HepG2 (cell line): ENCODE measurements around the gene TFEB. TPM values are rescaled to one million over a fixed set of nuclear protein-coding genes. Genes with fewer than 3 reads are reported as not detected.

ENCODE experiments used
- ATAC-seq: fragments of 200-7000 bp; cut with Tn5 transposase; 3 replicates; pipeline ENCODE4 v1.9.1; 2020; ENCODE audit warnings: mild to moderate bottlenecking, moderate library complexity
- BruUV-seq: library from RNA; stranded (reverse); fragments of 400-500 nt; replicated peaks from 2 replicates; lab custom pipeline; 2021; lab: Mats Ljungman, UMichigan
- CTCF ChIA-PET: fragments of 300-600 bp; formaldehyde crosslinking; extraction: SDS; loops from one replicate; lab custom pipeline; 2021; ENCODE audit warnings: low total read pairs, inconsistent platforms, low intra/inter-chr PET ratio; lab: Yijun Ruan, JAX
- POLR2A ChIA-PET: fragments of 350-600 bp; sonication (Branson Sonifier 250); formaldehyde crosslinking; loops from one replicate; lab custom pipeline; 2020; ENCODE audit warnings: antibody characterized with exemption, inconsistent platforms; lab: Yijun Ruan, JAX
- DNase-seq: peaks from one replicate; pipeline ENCODE4 v3.0.0-alpha.2; 2015; ENCODE audit warnings: low spot score
- FAIRE-seq: peaks from 3 replicates; lab custom pipeline; 2011; peaks lifted over from hg19 to GRCh38; lab: Jason Lieb, UNC
- H2AFZ ChIP-seq: one replicate; pipeline ENCODE4 v1.6.1; 2011; ENCODE audit warnings: low read length, inconsistent platforms
- H3K27ac ChIP-seq: fragments of 300-600 bp; 3 replicates; pipeline ENCODE4 v1.8.0; 2011; ENCODE audit warnings: mixed run types, mild to moderate bottlenecking, mixed read lengths, low read length, inconsistent platforms; ENCODE audit not compliant: insufficient read depth; ENCODE audit errors: extremely low read length
- H3K27me3 ChIP-seq, 2 experiments: fragments of 200-600 bp in 1 of 2; 2 replicates in 1 of 2; 3 replicates in 1 of 2; pipeline versions ENCODE4 v1.6.0 to v1.8.0; 2011; ENCODE audit warnings: low read length in 2 of 2, mild to moderate bottlenecking in 2 of 2, moderate library complexity in 2 of 2, inconsistent platforms in 1 of 2; ENCODE audit not compliant: insufficient read depth in 2 of 2, control insufficient read depth in 1 of 2
- H3K36me3 ChIP-seq, 2 experiments: fragments of 200-600 bp in 1 of 2; replicated peaks in 1 of 2; 2 replicates in 1 of 2; 3 replicates in 1 of 2; pipeline versions ENCODE4 v1.5.1 to v1.8.0; 2011; ENCODE audit warnings: low read length in 2 of 2, inconsistent platforms in 1 of 2; ENCODE audit not compliant: insufficient read depth in 2 of 2, control insufficient read depth in 1 of 2
- H3K4me1 ChIP-seq: 2 replicates; pipeline ENCODE4 v1.5.1; 2012; ENCODE audit warnings: low read length, inconsistent platforms; ENCODE audit not compliant: insufficient read depth
- H3K4me2 ChIP-seq: 2 replicates; pipeline ENCODE4 v1.6.0; 2011; ENCODE audit warnings: low read depth, low read length, inconsistent platforms
- H3K4me3 ChIP-seq, 3 experiments: fragments of 200-600 bp in 1 of 3; sonication (generic), shearing (Covaris generic) in 1 of 3; replicated peaks in 1 of 3; 2 replicates each; pipeline ENCODE4 v1.5.1; 2011 to 2016; ENCODE audit warnings: low read length in 3 of 3, inconsistent platforms in 2 of 3, low read depth in 2 of 3, mild to moderate bottlenecking in 2 of 3, control low read depth in 1 of 3, mixed read lengths in 1 of 3; ENCODE audit not compliant: insufficient read depth in 1 of 3
- H3K79me2 ChIP-seq: one replicate; pipeline ENCODE4 v1.6.1; 2011; ENCODE audit warnings: low read length, inconsistent platforms; ENCODE audit not compliant: insufficient read depth
- H3K9ac ChIP-seq: 2 replicates; pipeline ENCODE4 v1.6.0; 2011; ENCODE audit warnings: mild to moderate bottlenecking, low read depth, low read length, inconsistent platforms; ENCODE audit not compliant: insufficient read depth
- H3K9me3 ChIP-seq: 2 replicates; pipeline ENCODE4 v1.5.1; 2012; ENCODE audit warnings: mild to moderate bottlenecking, low read length
- H4K20me1 ChIP-seq: 2 replicates; pipeline ENCODE4 v1.6.0; 2011; ENCODE audit warnings: inconsistent platforms, mild to moderate bottlenecking, low read length, moderate library complexity; ENCODE audit not compliant: insufficient read depth
- CREB1 ChIP-seq, 2 experiments: fragments of 450-650 bp in 1 of 2; IDR thresholded peaks; 2 replicates each; pipeline ENCODE4 v1.6.1; 2016 to 2017; ENCODE audit warnings: control low read depth in 1 of 2, mild to moderate bottlenecking in 1 of 2, missing compliant biosample characterization in 1 of 2, missing genetic modification characterization in 1 of 2
- CSRNP1 ChIP-seq: sonication (generic); formaldehyde crosslinking; IDR thresholded peaks from 2 replicates; pipeline ENCODE4 v1.8.1; 2023; ENCODE audit warnings: mild to moderate bottlenecking, missing genetic modification reagents
- HNRNPH1 ChIP-seq: fragments of 200-400 bp; formaldehyde crosslinking; optimal IDR thresholded peaks from 2 replicates; pipeline ENCODE3; 2017; ENCODE audit warnings: mild to moderate bottlenecking, low read depth, low read length
- HOXA3 ChIP-seq: sonication (generic); formaldehyde crosslinking; IDR thresholded peaks from 2 replicates; pipeline ENCODE4 v1.5.0; 2020; ENCODE audit warnings: missing genetic modification reagents
- RELA ChIP-seq: sonication (generic); formaldehyde crosslinking; IDR thresholded peaks from 2 replicates; pipeline ENCODE4 v1.4.0; 2020; ENCODE audit warnings: missing genetic modification reagents
- TEAD2 ChIP-seq: sonication (generic); formaldehyde crosslinking; IDR thresholded peaks from 2 replicates; pipeline ENCODE4 v1.9.0; 2021; ENCODE audit warnings: missing genetic modification reagents
- ZBED4 ChIP-seq: sonication (generic); formaldehyde crosslinking; IDR thresholded peaks from 2 replicates; pipeline ENCODE4 v1.4.0; 2020; ENCODE audit warnings: missing genetic modification reagents, borderline replicate concordance
- ZNF143 ChIP-seq: sonication (generic); formaldehyde crosslinking; IDR thresholded peaks from 2 replicates; pipeline ENCODE4 v1.4.0; 2020; ENCODE audit warnings: missing genetic modification reagents
- ZNF644 ChIP-seq: IDR thresholded peaks from 2 replicates; pipeline ENCODE4 v1.6.1; 2016; ENCODE audit warnings: low read depth
- ZSCAN30 ChIP-seq: sonication (generic); formaldehyde crosslinking; IDR thresholded peaks from 2 replicates; pipeline ENCODE4 v1.5.0; 2020; ENCODE audit warnings: mild to moderate bottlenecking, missing genetic modification reagents
- WGBS: methylation state at CpG from one replicate; pipeline ENCODE4 v1.1.6; 2017; ENCODE audit warnings: low lambda C conversion rate; 5-methylcytosine and 5-hydroxymethylcytosine counted together
- in situ Hi-C: cut with HindIII; loops from 2 replicates; pipeline ENCODE4 v1.10.0; 2017; ENCODE audit warnings: low pct_unique_long_range_greater_than_20kb; ENCODE audit not compliant: extremely low pct_ligation_motif_present
- intact Hi-C: fragments of 100-400 bp; cut with micrococcal nuclease; formaldehyde crosslinking; loops from one replicate; pipeline ENCODE4 v1.10.0; 2022; ENCODE audit not compliant: unreplicated experiment
- polyA plus RNA-seq, 8 experiments: library from polyadenylated mRNA; depleted of rRNA in 3 of 8; stranded (reverse) in 7 of 8; unstranded in 1 of 8; fragments of >200 nt; fragmentation: Illumina TruSeq in 4 of 8; extraction: Trizol in 4 of 8; gene quantifications; 2 replicates each; pipeline versions ENCODE4 v1.2.1 to v1.2.3, GENCODE V29; 2011 to 2016; ENCODE audit warnings: low read depth in 4 of 8, missing spikeins in 1 of 8, mixed read lengths in 1 of 8; ENCODE audit not compliant: insufficient read depth in 1 of 8
- total RNA-seq, 5 experiments: library from RNA; depleted of rRNA; stranded (reverse); fragments of >200 nt; fragmentation: Illumina TruSeq; extraction: Trizol; gene quantifications; 2 replicates each; pipeline ENCODE4 v1.2.3, GENCODE V29; 2016; ENCODE audit warnings: low read depth in 1 of 5

Gene TFEB
- total and polyA plus RNA-seq, 2 of the 13 experiments (the other 11 are each of a cell fraction or from before 2014, with no cell fraction given), result 13.3 to 18.7 TPM

- no peak overlapping the region for H2AFZ ChIP-seq
- ATAC-seq (no peak), DNase-seq (no peak), FAIRE-seq (no peak)
- H3K79me2 ChIP-seq, result no peaks in the 10 kb centered on the region
- no peak overlapping the region for H3K27ac ChIP-seq
- H3K4me3 ChIP-seq, result no peak overlapping the region
- intact Hi-C loops (no loop called here), in situ Hi-C loops (no loop called here)
- no TSS peak for BruUV-seq
- H3K27me3 ChIP-seq, result peaks cover 9 to 42% of the 10 kb centered on the region in 2 experiments; a peak in 4 of 5 replicates
- ChIA-PET POLR2A (no interaction called here), CTCF (no interaction called here)
- H3K9me3 ChIP-seq, result no peaks in the 10 kb centered on the region
- H4K20me1 ChIP-seq, result no peaks in the 10 kb centered on the region
- no peaks in the 10 kb centered on the region for H3K36me3 ChIP-seq
- no peaks in the 10 kb centered on the region for H3K4me1 ChIP-seq
- H3K9ac ChIP-seq, result no peak overlapping the region
- TF ChIP-seq RELA (no peak), ZSCAN30 (CRISPR knock-in tag) (no peak), HNRNPH1 (no peak), ZNF143 (CRISPR knock-in tag) (no peak)
- TF ChIP-seq, all 625 proteins: peak for 0
- H3K4me2 ChIP-seq, result no peak overlapping the region
- 29% methylated on average over 2 of the region's 2 CpGs for WGBS
These were observed 66.4 kb downstream of the TFEB start for GRCh38 chr6:41668968-41669367.

GRCh38 chr6:41667195-41667594 is 68.2 kb downstream of the TFEB start:
- in situ Hi-C loops, result no loop called here

More at GRCh38 chr6:41667195-41667594, 68.2 kb downstream of the TFEB start:
- intact Hi-C loops, result no loop called here
- no peak for TF ChIP-seq ZNF644 (CRISPR knock-in tag)
- no peak for TF ChIP-seq ZBED4 (CRISPR knock-in tag)
- no peak for TF ChIP-seq HOXA3 (CRISPR knock-in tag)
- TF ChIP-seq TEAD2 (CRISPR knock-in tag), result no peak
- 0 out of 2 replicates have a peak, but pooled peaks have one; percentile 9 for TF ChIP-seq CREB1 (IDR thresholded peaks at IDR 0.05)
- no peak for TF ChIP-seq CREB1 (CRISPR knock-in tag; IDR thresholded peaks at IDR 0.05)
- TF ChIP-seq CSRNP1 (CRISPR knock-in tag), result no peak
- H3K4me3 ChIP-seq, result no peak overlapping the region
- no peak overlapping the region for H3K9ac ChIP-seq
- ChIA-PET POLR2A (no interaction called here), CTCF (no interaction called here)
- no TSS peak for BruUV-seq
- no peak overlapping the region for H3K4me2 ChIP-seq
- FAIRE-seq, result no peak
- no peaks in the 10 kb centered on the region for H3K9me3 ChIP-seq
- no peaks in the 10 kb centered on the region for H3K4me1 ChIP-seq
- peaks cover 6 to 37% of the 10 kb centered on the region in 2 experiments; a peak in 4 of 5 replicates for H3K27me3 ChIP-seq
- no peak for DNase-seq
- no peak overlapping the region for H2AFZ ChIP-seq
- H3K27ac ChIP-seq, result no peak overlapping the region
- H3K79me2 ChIP-seq, result no peaks in the 10 kb centered on the region
- H4K20me1 ChIP-seq, result no peaks in the 10 kb centered on the region
- 25% methylated on average over 1 of the region's 1 CpG for WGBS
- H3K36me3 ChIP-seq, result no peaks in the 10 kb centered on the region
- no peak for ATAC-seq
